HEK293T (cell line): ENCODE measurements around the gene MACROD1.

Experiments used
- CTCF ChIA-PET: fragments of 350-600 bp; formaldehyde crosslinking; extraction: SDS; loops from one replicate; lab custom pipeline; 2021; ENCODE audit warnings: antibody characterized with exemption, inconsistent platforms; lab: Yijun Ruan, JAX
- POLR2A ChIA-PET: fragments of 350-600 bp; formaldehyde crosslinking; extraction: SDS; loops from one replicate; lab custom pipeline; 2020; ENCODE audit warnings: antibody characterized with exemption, inconsistent platforms; lab: Yijun Ruan, JAX
- DNase-seq: peaks from one replicate; pipeline ENCODE4 v3.0.0; 2012; ENCODE audit warnings: mixed read lengths; ENCODE audit errors: extremely low spot score
- ARNT ChIP-seq: fragments of 450-650 bp; IDR thresholded peaks from 2 replicates; pipeline ENCODE4 v1.6.1; 2017; ENCODE audit warnings: mild to moderate bottlenecking
- BHLHE40 ChIP-seq: fragments of 450-650 bp; IDR thresholded peaks from 2 replicates; pipeline ENCODE4 v1.6.1; 2016; ENCODE audit warnings: mild to moderate bottlenecking, moderate library complexity, borderline replicate concordance
- CTBP1 ChIP-seq: fragments of 450-650 bp; IDR thresholded peaks from 2 replicates; pipeline ENCODE4 v1.6.1; 2016; ENCODE audit warnings: borderline replicate concordance
- ELF4 ChIP-seq: fragments of 450-650 bp; IDR thresholded peaks from 2 replicates; pipeline ENCODE4 v1.6.1; 2017; ENCODE audit warnings: antibody characterized with exemption
- FOXA1 ChIP-seq: fragments of 450-650 bp; IDR thresholded peaks from 2 replicates; pipeline ENCODE4 v1.6.1; 2016; ENCODE audit warnings: mild to moderate bottlenecking
- FOXK2 ChIP-seq: fragments of 450-650 bp; IDR thresholded peaks from 2 replicates; pipeline ENCODE4 v1.6.1; 2016; ENCODE audit warnings: mild to moderate bottlenecking
- FOXM1 ChIP-seq: fragments of 450-650 bp; IDR thresholded peaks from 2 replicates; pipeline ENCODE4 v1.6.1; 2017; ENCODE audit warnings: mild to moderate bottlenecking, borderline replicate concordance
- HDGF ChIP-seq: fragments of 450-650 bp; IDR thresholded peaks from 2 replicates; pipeline ENCODE4 v1.6.1; 2017; ENCODE audit warnings: antibody characterized with exemption, borderline replicate concordance
- L3MBTL2 ChIP-seq: fragments of 450-650 bp; conservative IDR thresholded peaks from 2 replicates; pipeline ENCODE4 v1.6.1; 2016; ENCODE audit warnings: mild to moderate bottlenecking
- LEF1 ChIP-seq: fragments of 450-650 bp; IDR thresholded peaks from 2 replicates; pipeline ENCODE4 v1.6.1; 2017; ENCODE audit warnings: mild to moderate bottlenecking, borderline replicate concordance
- NFRKB ChIP-seq: fragments of 450-650 bp; IDR thresholded peaks from 2 replicates; pipeline ENCODE4 v1.6.1; 2016; ENCODE audit warnings: mild to moderate bottlenecking, moderate library complexity
- PKNOX1 ChIP-seq: fragments of 450-650 bp; IDR thresholded peaks from 2 replicates; pipeline ENCODE4 v1.6.1; 2016
- SP1 ChIP-seq: fragments of 450-650 bp; IDR thresholded peaks from 2 replicates; pipeline ENCODE4 v1.6.1; 2017
- SUZ12 ChIP-seq: fragments of 450-650 bp; IDR thresholded peaks from 2 replicates; pipeline ENCODE4 v1.6.1; 2016; ENCODE audit warnings: mild to moderate bottlenecking
- TARDBP ChIP-seq: fragments of 450-650 bp; IDR thresholded peaks from 2 replicates; pipeline ENCODE4 v1.6.1; 2016
- ZNF384 ChIP-seq: fragments of 450-650 bp; IDR thresholded peaks from 2 replicates; pipeline ENCODE4 v1.6.1; 2016

The MACROD1 gene

GRCh38 chr11:64203421-64204079 lies 37.6 kb upstream of the MACROD1 start:
- no peak for TF ChIP-seq SUZ12
- TF ChIP-seq FOXK2: no peak
- no peak for TF ChIP-seq ARNT
- TF ChIP-seq NFRKB: no peak
- TF ChIP-seq ZNF384: no peak
- no peak for DNase-seq
- ChIA-PET CTCF (interaction anchor here (1.2 to 3.0 kb wide), 3 partner anchors 18 to 69 kb away, joined by 3 to 18 read pairs (median 14); partner anchors contain the start of genes PLCB3 and STIP1), POLR2A (interaction anchor here (1.4 to 1.6 kb wide), 2 partner anchors 19 to 101 kb away, joined by 3 to 7 read pairs; no protein-coding TSS in a partner anchor)

- TF ChIP-seq HDGF: no peak
- no peak for TF ChIP-seq NFRKB
- no peak for TF ChIP-seq TARDBP
- TF ChIP-seq FOXA1: no peak
- no peak for TF ChIP-seq FOXM1
- TF ChIP-seq SUZ12: no peak
- no peak for TF ChIP-seq L3MBTL2
- no peak for TF ChIP-seq FOXK2
- TF ChIP-seq LEF1: no peak
- no peak for TF ChIP-seq CTBP1
- TF ChIP-seq ZNF384: no peak
- no peak for TF ChIP-seq ARNT
- DNase-seq: no peak
- ChIA-PET POLR2A (interaction anchor here (0.7 to 1.4 kb wide), 2 partner anchors 18 to 21 kb away, joined by 3 to 4 read pairs; no protein-coding TSS in a partner anchor), CTCF (no interaction called here)
These were observed 37.1 kb upstream of the MACROD1 start for GRCh38 chr11:64202992-64203391.

GRCh38 chr11:64201543-64201942 lies 35.6 kb upstream of the MACROD1 start:
- no peak for TF ChIP-seq PKNOX1
- ChIA-PET CTCF (interaction anchor here (0.6 kb wide), 1 partner anchor 140 kb away, joined by 3 read pairs; no protein-coding TSS in a partner anchor), POLR2A (interaction anchor here (0.6 to 2.0 kb wide), 3 partner anchors 14 to 68 kb away, joined by 3 to 9 read pairs (median 4); partner anchors contain the start of gene STIP1)
- DNase-seq: no peak

- CTCF ChIA-PET: no interaction called here
- POLR2A ChIA-PET: no interaction called here
- DNase-seq: no peak
- TF ChIP-seq SUZ12: no peak
These were observed 32.6 kb upstream of the MACROD1 start for GRCh38 chr11:64198511-64198910.

GRCh38 chr11:64196626-64197025 lies 30.7 kb upstream of the MACROD1 start:
- POLR2A ChIA-PET: interaction anchor here (2.1 kb wide), 1 partner anchor 11 kb away, joined by 9 read pairs; the partner anchor contains the start of gene STIP1
- DNase-seq: no peak
- no peak for TF ChIP-seq ELF4
- TF ChIP-seq NFRKB: no peak
- TF ChIP-seq FOXK2: no peak
- TF ChIP-seq SUZ12: no peak
- TF ChIP-seq HDGF: no peak
- no peak for TF ChIP-seq FOXA1
- no peak for TF ChIP-seq CTBP1
- CTCF ChIA-PET: no interaction called here

GRCh38 chr11:64192434-64192833 lies 26.5 kb upstream of the MACROD1 start:
- POLR2A ChIA-PET: no interaction called here
- CTCF ChIA-PET: interaction anchor here (0.6 kb wide), 1 partner anchor 45 kb away, joined by 3 read pairs; no protein-coding TSS in a partner anchor
- TF ChIP-seq HDGF (no peak), SUZ12 (no peak), ARNT (no peak), L3MBTL2 (no peak), ELF4 (no peak), FOXK2 (no peak), TARDBP (no peak), NFRKB (no peak), SP1 (no peak), BHLHE40 (no peak), PKNOX1 (no peak), FOXM1 (no peak), CTBP1 (no peak), LEF1 (no peak), FOXA1 (no peak), ZNF384 (no peak)
- no peak for DNase-seq

- POLR2A ChIA-PET: interaction anchor here (0.8 to 2.5 kb wide), 12 partner anchors 10 to 321 kb away, joined by 3 to 27 read pairs (median 6); partner anchors contain the start of genes COX8A, FERMT3, MACROD1 and NUDT22
- TF ChIP-seq BHLHE40: no peak
- TF ChIP-seq SP1: no peak
- TF ChIP-seq FOXK2: no peak
- TF ChIP-seq TARDBP: no peak
- TF ChIP-seq CTBP1: no peak
- no peak for TF ChIP-seq LEF1
- TF ChIP-seq ZNF384: no peak
- no peak for TF ChIP-seq HDGF
- no peak for TF ChIP-seq L3MBTL2
- TF ChIP-seq FOXA1: no peak
- TF ChIP-seq FOXM1: no peak
- no peak for TF ChIP-seq SUZ12
- no peak for TF ChIP-seq NFRKB
- no peak for TF ChIP-seq ARNT
- no peak for TF ChIP-seq ELF4
- TF ChIP-seq PKNOX1: no peak
- CTCF ChIA-PET: interaction anchor here (2.2 kb wide), 1 partner anchor 18 kb away, joined by 18 read pairs; no protein-coding TSS in a partner anchor
- no peak for DNase-seq
These were observed 20.7 kb upstream of the MACROD1 start for GRCh38 chr11:64186492-64187165.
